SK-MEL-5 (cell line): ENCODE results near the gene FBXO33. TPM values are rescaled to one million over a fixed set of nuclear protein-coding genes. Genes with fewer than 3 reads are reported as not detected.
"Not testable (repeated sequence)": the region's sequence is repeated elsewhere in the genome, so short reads cannot be mapped to it uniquely, and the experiment has no call there.

Experiments used
- DNase-seq: peaks from one replicate; pipeline ENCODE4 v3.0.0-alpha.2; 2016; ENCODE audit warnings: low read depth, low spot score
- in situ Hi-C: cut with HindIII; loops from 2 replicates; pipeline ENCODE4 v1.10.0; 2016; ENCODE audit warnings: low sequenced_read_pairs, high pct_unique_total_duplicates, low pct_unique_long_range_greater_than_20kb
- total RNA-seq: library from RNA; depleted of rRNA; stranded (reverse); fragments of >200 nt; shearing (Covaris generic); gene quantifications from 2 replicates; pipeline ENCODE4 v1.2.3, GENCODE V29; 2014

Gene FBXO33
- total RNA-seq, 1 experiment from 2014 or later, result 27.8 TPM

DNA sequence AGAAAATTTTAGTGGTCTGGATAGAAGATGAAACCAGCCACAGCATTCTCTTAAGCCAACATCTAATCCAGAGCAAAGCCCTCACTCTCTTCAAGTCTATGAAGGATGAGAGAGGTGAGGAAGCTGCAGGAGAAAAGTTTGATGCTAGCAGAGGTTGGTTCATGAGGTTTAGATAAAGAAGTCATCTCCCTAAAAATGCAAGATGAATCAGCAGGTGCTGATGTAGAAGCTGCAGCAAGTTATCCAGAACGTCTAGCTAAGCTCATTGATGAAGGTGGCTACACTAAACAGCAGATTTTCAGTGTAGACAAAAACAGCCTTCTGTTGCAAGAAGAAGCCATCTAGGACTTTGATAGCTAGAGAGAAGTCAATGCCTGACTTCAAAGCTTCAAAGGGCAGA lies 48.5 kb downstream of the FBXO33 start:
- in situ Hi-C loops, result no loop called here
- no peak for DNase-seq

DNA sequence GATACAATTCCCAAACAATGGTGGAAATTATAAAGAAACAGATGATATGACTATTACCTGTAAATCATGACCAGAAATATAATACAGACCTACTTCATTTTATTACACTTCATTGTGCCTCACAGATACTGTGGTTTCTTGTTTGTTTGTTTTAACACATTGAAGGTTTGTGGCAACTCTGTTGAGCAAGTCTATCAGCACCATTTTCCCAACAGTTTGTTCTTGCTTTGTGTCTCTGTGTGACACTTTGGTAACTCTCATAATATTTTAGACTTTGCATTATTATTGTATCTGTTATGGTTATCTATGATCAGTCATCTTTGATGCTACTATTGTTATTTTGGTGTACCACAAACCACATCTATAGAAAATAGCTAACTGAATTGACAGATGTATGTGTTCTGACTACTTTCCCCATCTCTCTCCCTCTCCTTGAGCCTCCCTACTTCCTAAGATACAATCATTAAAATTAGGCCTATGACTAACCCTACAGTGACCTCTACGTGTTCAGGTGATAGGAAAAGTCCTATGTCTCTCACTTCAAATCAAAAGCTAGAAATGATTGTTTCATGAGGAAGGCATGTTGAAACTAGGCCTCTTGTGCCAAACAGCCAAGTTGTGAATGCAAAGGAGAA lies 49.1 kb downstream of the FBXO33 start:
- in situ Hi-C loops, result no loop called here
- DNase-seq, result no peak

GRCh38 chr14:39382463-39382862 lies 49.8 kb downstream of the FBXO33 start:
- in situ Hi-C loops, result no loop called here

GRCh38 chr14:39381366-39381765 lies 50.9 kb downstream of the FBXO33 start:
- DNase-seq, result peak; percentile 56
- in situ Hi-C loops, result no loop called here

More at GRCh38 chr14:39382463-39382862, 49.8 kb downstream of the FBXO33 start:
- DNase-seq, result no peak

- peak; percentile 39 for DNase-seq
Observed at GRCh38 chr14:39376667-39377403, 55.4 kb downstream of the FBXO33 start.

DNA sequence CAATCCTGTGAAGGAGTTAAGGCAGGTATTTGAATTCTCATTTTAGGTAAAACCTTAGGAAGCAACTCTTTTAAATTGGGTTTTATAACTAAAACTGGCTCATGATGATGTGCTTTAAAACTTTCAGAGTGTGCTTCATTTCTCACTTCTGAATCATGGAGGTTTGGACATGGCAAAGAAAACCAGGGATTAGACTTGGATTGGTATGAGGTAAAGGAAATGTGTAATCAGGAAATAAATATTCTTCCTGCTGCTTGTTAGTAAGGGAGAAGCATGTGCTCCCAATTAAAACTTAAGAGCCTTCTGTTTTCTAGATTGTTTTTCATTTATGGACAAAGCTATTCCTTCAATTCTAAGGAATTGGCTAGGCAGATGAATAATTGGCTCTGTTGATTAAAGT lies 57.4 kb downstream of the FBXO33 start:
- in situ Hi-C loops, result no loop called here
- no peak for DNase-seq

More at GRCh38 chr14:39376667-39377403, 55.4 kb downstream of the FBXO33 start:
- in situ Hi-C loops, result no loop called here

- in situ Hi-C loops, result no loop called here
- DNase-seq, result no peak
Observed at GRCh38 chr14:39372656-39373055, 59.6 kb downstream of the FBXO33 start.

- in situ Hi-C loops, result no loop called here
- DNase-seq, result no peak
Observed at GRCh38 chr14:39370415-39370814, 61.8 kb downstream of the FBXO33 start.

GRCh38 chr14:39369029-39369428 lies 63.2 kb downstream of the FBXO33 start:
- DNase-seq, result no peak
- in situ Hi-C loops, result no loop called here

DNA sequence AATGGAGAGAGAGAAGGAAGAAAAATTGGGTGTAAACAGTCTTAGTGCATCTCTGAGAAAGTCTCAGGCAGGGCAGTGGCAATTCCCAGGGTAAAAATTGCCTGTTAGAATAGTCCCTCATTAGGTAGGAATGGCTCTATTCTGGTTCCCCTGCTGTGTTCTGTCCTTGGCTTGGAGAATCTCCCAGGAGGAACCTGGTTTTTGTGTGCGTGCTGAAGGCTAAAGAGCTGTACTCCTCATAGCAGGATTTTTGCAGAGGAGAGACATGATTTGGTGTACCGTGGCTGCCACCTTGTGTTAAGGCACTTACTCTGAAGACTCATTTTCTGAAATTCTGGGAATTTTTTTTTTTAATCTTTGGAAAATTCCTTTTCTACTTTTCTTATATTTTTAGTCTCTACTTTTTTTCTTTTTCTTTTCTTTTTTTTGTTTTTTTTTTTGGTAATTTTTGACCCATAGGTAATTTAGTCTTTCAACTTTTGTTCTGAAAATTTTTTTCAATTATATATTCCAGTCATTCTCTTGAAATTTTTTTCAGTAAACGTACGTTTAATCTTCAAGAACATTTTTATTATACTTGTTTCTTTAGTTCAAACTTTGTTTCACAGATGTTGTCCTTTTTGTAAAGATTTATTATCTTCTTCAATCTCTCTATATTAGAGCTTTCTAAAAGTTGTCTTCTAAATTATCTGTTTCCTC lies 63.8 kb downstream of the FBXO33 start:
- peak; percentile 80 for DNase-seq
- in situ Hi-C loops, result no loop called here

DNA sequence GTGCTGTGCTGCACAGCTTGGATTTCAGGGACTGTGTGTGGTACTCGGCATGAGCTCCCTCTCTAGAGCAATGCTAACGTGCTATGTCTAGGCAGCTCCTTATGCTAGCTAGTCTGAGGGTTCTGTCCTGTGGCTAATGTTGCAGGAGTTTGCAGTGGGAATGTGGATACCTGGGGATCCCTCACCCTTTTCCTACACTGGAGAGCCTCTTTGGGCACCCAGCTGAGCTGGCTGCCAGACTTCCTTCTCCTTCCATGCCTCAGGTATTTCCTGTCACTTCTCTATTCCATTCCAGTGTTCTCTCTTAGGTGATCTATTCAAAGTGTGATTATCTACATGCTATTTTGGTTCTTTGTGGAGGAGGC lies 64.9 kb downstream of the FBXO33 start:
- no peak for DNase-seq
- in situ Hi-C loops, result no loop called here

DNA sequence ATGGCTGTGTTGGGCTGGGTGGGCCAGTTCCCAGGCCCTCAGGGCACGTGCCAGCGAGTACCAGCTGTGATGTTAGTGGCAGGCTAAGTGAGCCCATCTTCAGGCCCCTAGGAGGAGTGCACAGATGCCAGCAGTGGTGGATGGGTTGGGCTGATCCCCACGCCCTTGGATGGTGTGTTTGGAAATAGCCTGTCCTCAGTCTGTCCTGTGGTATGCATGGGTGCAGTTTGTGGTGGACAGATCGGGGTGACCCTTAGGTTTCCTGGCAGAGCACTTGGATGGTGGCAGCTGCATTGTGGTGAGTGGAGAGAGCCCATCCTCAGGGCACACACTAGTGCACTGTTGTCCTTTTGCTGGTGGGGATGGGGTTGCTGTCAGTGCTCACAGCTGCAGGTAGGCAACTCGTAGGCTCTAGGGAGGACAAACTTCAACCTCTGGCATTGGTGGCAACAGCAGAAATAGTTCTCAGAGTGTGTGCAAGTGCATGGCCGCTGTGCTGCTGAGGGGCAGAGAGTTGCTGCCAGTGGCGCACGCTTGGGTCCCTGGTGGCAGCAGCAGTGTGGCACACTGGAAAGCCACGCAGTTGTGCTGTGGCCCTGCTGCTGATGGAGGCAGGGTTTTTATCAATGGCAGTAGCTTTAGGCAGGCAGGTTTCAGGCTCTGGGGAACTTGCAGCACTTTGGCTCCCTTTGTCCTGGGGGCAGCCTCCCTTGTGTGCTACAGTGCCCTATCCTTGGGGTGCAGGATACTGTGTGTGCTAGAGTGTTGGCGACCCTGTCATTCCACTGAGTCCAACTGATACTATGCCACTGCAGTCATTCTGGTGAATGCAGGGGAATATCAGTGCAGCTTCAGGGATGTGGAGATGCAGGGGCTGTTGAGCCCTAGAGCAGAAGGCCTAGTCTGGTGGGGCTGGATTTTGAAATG lies 65.5 kb downstream of the FBXO33 start:
- in situ Hi-C loops, result no loop called here
- no peak for DNase-seq

DNA sequence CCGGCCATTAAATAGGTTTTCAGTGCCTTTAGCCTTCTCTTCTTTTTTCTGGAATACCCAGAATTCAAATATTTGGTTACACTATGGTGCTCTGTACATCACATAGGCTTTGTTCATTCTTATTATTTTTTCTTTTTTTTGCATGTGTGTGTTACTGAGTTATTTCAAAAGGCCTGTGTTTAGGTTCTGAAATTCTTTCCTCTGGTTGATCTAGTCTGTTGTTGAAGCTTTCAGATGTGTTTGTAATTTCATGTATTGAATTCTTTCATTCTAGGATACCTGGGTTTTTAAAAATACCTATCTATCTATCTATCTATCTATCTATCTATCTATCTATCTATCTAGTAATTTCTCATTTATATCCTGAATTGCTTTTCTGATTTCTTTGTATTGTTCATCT lies 66.9 kb downstream of the FBXO33 start:
- no peak for DNase-seq
- in situ Hi-C loops, result no loop called here

DNA sequence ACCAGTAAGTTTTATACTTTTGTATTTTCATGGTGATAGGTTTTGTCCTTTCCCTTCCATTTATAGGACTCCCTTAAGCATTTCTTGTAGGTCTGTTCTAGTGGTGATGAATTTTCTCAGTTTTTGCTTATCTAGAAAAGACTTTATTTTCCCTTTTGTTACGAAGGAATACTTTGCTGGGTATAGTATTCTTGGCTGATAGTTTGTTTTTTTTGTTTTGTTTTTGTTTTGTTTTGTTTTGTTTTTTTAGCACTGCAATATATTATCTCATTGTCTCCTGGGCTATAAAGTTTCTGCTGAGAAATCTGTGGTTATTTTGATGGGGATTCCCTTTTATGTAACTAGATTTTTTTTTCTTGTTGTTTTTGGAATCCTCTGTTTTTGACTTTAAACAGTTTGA lies 67.7 kb downstream of the FBXO33 start:
- in situ Hi-C loops, result no loop called here
- DNase-seq, result no peak

DNA sequence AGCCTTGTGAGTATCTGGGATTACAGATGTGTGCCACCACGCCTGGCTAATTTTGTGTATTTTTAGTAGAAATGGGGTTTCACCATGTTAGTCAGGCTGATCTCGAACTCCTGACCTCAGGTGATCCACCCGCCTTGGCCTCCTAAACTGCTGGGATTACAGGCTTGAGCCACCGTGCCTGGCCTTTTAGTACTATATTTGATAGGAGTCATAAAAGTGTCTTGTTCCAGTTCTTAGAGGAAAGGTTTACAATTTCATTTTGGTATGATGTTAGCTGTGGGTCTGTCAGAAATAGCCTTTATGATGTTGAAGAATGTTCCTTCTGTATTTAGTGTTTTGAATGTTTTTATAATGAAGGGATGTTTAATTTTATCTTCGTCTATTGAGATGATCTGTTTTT lies 70.7 kb downstream of the FBXO33 start:
- in situ Hi-C loops, result not testable (repeated sequence)

DNA sequence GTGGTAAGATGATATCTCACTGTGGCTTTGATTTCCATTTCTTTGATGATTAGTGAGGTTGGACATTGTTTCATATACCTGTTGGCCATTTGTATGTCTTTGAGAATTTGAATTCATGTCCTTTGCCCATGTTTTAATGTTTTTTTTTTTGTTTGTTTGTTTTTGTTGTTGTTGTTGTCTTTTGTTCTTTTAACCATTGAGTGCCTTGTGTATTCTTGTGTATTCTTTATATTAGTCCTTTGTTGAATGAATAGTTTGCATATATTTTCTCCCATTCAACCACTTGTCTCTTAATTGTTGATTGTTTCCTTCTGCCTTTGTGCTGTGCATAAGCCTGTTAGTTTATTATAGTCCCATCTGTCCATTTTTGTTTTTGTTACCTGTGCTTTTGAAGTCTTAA lies 71.9 kb downstream of the FBXO33 start:
- in situ Hi-C loops, result no loop called here
- DNase-seq, result no peak

More for the DNA sequence above, 70.7 kb downstream of the FBXO33 start:
- DNase-seq, result not testable (repeated sequence)

DNA sequence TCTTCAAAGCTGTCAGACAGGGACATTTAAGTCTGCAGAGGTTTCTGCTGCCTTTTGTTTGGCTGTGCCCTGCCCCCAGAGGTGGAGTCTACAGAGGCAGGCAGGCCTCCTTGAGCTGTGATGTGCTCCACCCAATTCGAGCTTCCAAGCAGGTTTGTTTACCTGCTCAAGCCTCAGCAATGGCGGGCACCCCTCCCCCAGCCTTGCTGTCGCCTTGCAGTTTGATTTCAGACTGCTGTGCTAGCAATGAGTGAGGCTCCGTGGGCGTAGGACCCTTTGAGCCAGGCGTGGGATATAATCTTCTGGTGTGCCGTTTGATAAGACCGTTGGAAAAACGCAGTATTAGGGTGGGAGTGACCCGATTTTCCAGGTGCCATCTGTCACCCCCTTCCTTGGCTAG lies 73.2 kb downstream of the FBXO33 start:
- in situ Hi-C loops, DNase-seq: not testable (repeated sequence)

DNA sequence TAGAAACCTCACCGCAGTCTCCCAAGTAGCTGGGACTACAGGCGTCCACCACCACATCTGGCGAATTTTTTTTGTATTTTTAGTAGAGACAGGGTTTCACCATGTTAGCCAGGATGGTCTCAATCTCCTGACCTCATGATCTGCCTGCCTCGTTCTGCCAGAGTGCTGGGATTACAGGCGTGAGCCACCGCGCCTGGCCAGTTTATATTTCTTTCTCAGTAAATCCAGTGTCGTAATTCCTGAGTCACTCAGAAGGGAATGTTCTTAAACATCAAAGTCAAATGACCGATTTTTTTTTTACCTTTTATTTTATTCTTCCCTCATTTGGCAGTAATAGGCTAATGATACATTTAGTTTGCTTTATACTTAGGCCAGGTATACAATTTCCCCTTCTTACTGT lies 80.5 kb downstream of the FBXO33 start:
- in situ Hi-C loops, result no loop called here
- DNase-seq, result no peak
